ENCODE measurements around the gene TRMT44. TPM values are rescaled to one million over a fixed set of nuclear protein-coding genes. Genes with fewer than 3 reads are reported as not detected.

TRMT44 gene
- total and polyA plus RNA-seq, 2 of the 4 experiments (the other 2 are of a cell fraction): 7.3 to 8.1 TPM

DNA sequence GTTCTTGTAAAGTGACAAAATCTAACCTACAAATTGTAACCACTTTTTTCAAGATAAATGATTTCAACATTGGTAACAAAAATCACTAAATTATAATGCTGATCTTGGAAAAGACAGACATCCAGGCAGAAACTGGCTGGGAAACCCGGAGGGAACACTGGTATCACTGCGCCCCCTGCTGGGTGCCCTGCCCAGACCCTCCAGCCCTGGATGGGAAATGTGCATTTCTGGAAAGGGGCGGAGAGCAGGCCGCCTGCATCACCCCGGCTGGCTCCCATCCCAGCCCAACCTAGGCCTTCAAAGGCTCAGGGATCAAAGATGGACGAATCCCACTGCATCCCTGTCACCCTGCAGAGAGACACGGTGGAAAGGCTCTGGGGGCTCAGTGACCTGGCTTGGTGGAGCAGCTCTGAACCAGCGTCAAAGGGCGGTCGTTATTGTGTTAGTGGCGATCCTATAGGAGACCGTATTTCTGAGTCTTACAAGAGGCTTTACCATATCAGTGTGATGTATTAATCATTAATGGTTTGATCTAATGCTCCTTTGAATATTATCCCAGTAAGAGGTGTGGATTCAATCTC is 37.3 kb upstream of the TRMT44 start (continued):
- no peak for TF ChIP-seq FOS (IDR thresholded peaks at IDR 0.05; ENCODE audit: low read depth, low read length)

DNA sequence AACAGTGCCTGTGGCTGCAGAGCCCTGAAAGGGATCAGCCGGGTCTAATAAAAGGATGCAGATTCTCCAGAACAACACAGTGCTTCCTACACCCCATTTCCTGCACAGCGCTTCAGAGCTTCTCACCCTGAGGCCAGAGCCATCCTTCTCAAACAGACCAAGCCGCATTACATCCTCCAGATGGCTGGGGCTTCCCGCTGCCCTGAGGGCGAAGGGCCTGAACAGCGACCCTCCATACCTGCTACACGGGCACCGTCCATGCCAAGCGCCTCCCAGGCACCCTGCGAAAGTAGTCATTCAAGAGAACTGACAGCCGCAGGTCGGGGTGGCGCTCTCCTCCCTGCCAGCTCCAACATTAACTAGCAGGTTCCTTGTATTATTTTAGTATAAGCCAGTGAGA is 36.6 kb upstream of the TRMT44 start:
- no peaks in the 10 kb centered on the region for H4K20me1 ChIP-seq (ENCODE audit: insufficient read depth, low read length)
- no peaks in the 10 kb centered on the region for H3K9me1 ChIP-seq (ENCODE audit: insufficient read depth, low read length)
- no peak overlapping the region for H3K4me2 ChIP-seq (ENCODE audit: low read depth, low read length)
- H4K8ac ChIP-seq (ENCODE audit: low read depth in 2 of 2, low read length in 2 of 2): no peak overlapping the region
- H2AK9ac ChIP-seq (replicated peaks; ENCODE audit: low read depth, low read length, poor library complexity): no peak overlapping the region
- peaks cover 25% of the 10 kb centered on the region for H3K36me3 ChIP-seq (ENCODE audit: control insufficient read depth, insufficient read depth, low read length)
- no peak overlapping the region for H3K18ac ChIP-seq (ENCODE audit: low read depth, low read length)
- no peaks in the 10 kb centered on the region for H3K4me1 ChIP-seq (ENCODE audit: control insufficient read depth, insufficient read depth, low read length)
- TF ChIP-seq POLR2A (IDR thresholded peaks at IDR 0.05; ENCODE audit: low read depth, low read length): no peak
- TF ChIP-seq SMC3 (IDR thresholded peaks at IDR 0.05; ENCODE audit: low read depth, low read length): no peak
- TF ChIP-seq RAD21 (IDR thresholded peaks at IDR 0.05; ENCODE audit: low read length): no peak
- TF ChIP-seq RCOR1 (IDR thresholded peaks at IDR 0.05; ENCODE audit: insufficient replicate concordance, low read length): no peak
- TF ChIP-seq MAFK (IDR thresholded peaks at IDR 0.05; ENCODE audit: low read depth, low read length): no peak
- TF ChIP-seq MAZ (IDR thresholded peaks at IDR 0.05; ENCODE audit: borderline replicate concordance, low read depth, low read length): no peak
- TF ChIP-seq, protein P1, sequence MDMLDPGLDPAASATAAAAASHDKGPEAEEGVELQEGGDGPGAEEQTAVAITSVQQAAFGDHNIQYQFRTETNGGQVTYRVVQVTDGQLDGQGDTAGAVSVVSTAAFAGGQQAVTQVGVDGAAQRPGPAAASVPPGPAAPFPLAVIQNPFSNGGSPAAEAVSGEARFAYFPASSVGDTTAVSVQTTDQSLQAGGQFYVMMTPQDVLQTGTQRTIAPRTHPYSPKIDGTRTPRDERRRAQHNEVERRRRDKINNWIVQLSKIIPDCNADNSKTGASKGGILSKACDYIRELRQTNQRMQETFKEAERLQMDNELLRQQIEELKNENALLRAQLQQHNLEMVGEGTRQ (IDR thresholded peaks at IDR 0.05; ENCODE audit: low read depth, low read length): no peak
- no peak for TF ChIP-seq NFE2L2 (IDR thresholded peaks at IDR 0.05; ENCODE audit: low read depth, low read length)
- no peak for TF ChIP-seq RFX5 (IDR thresholded peaks at IDR 0.05; ENCODE audit: low read depth, low read length)
- TF ChIP-seq CEBPB (IDR thresholded peaks at IDR 0.05; ENCODE audit: low read depth, low read length): no peak
- no peak for TF ChIP-seq BHLHE40 (IDR thresholded peaks at IDR 0.05; ENCODE audit: low read depth, low read length)
- TF ChIP-seq MXI1 (IDR thresholded peaks at IDR 0.05; ENCODE audit: borderline replicate concordance, low read depth, low read length): no peak
- ChIA-PET POLR2A (ENCODE audit: unreplicated experiment) (no interaction called here), CTCF (interaction anchor here (0.5 to 3.6 kb wide), 3 partner anchors 129 to 268 kb away, joined by 3 to 18 read pairs (median 3); no protein-coding TSS in a partner anchor)
- H2BK15ac ChIP-seq (ENCODE audit: low read depth, low read length): no peak overlapping the region
- H3K14ac ChIP-seq (replicated peaks; ENCODE audit: low read depth, low read length): no peak overlapping the region
- H4K5ac ChIP-seq (ENCODE audit: low read depth, low read length): no peak overlapping the region
- H2BK120ac ChIP-seq (ENCODE audit: low read depth, low read length): no peak overlapping the region
- H3K9ac ChIP-seq (ENCODE audit: low read depth, low read length): no peak overlapping the region
- no peak overlapping the region for H2AK5ac ChIP-seq (ENCODE audit: low read depth, low read length)
- no peak overlapping the region for H2BK20ac ChIP-seq (ENCODE audit: low read depth, low read length)
- in situ Hi-C loops (cut with MboI; ENCODE audit: low sequenced_read_pairs): loop anchor here (5.0 kb wide), 2 partner anchors 162 to 227 kb away; no protein-coding TSS in a partner anchor
- WGBS, 2 experiments (ENCODE audit: extremely low coverage in 2 of 2, insufficient read length in 1 of 2): 100% methylated on average over 2 of the region's 13 CpGs; no CpG with 5 or more reads in 1 of the 2 experiments
- no peak overlapping the region for H3K4me3 ChIP-seq (ENCODE audit: insufficient read depth, low read depth, low read length)
- no peaks in the 10 kb centered on the region for H3K27me3 ChIP-seq (ENCODE audit: control insufficient read depth, insufficient read depth, low read length)
- dilution Hi-C loops (cut with HindIII; ENCODE audit: low sequenced_read_pairs, unreplicated experiment): no loop called here
- H3K27ac ChIP-seq (ENCODE audit: insufficient read depth, low read length): no peak overlapping the region
- no peak overlapping the region for H4K91ac ChIP-seq (ENCODE audit: insufficient read depth, low read depth, low read length)
- H3K4ac ChIP-seq (ENCODE audit: low read depth, low read length): no peak overlapping the region
- H3K9me3 ChIP-seq (ENCODE audit: control insufficient read depth, insufficient read depth, low read length): no peaks in the 10 kb centered on the region
- DNase-seq (no peak), ATAC-seq (ENCODE audit: low read depth) (no peak)
- no peak overlapping the region for H3K56ac ChIP-seq (ENCODE audit: extremely low read depth, insufficient read depth, low read length)
- no peak overlapping the region for H2BK5ac ChIP-seq (ENCODE audit: low read depth, low read length, poor library complexity, severe bottlenecking)
- H3K23ac ChIP-seq (ENCODE audit: low read depth, low read length): no peak overlapping the region
- H2AFZ ChIP-seq (replicated peaks; ENCODE audit: low read length, poor library complexity): no peak overlapping the region
- H3K79me1 ChIP-seq (ENCODE audit: low read depth in 1 of 2, low read length in 2 of 2): peaks cover 0 to 3% of the 10 kb centered on the region in 2 experiments; a peak in 1 of 4 replicates
- intact Hi-C loops (cut with micrococcal nuclease): loop anchor here (1.0 kb wide), 5 partner anchors 129 to 227 kb away; no protein-coding TSS in a partner anchor
- no TSS peak for BruUV-seq (replicated peaks)
